Astrocyte (in vitro differentiated cells and primary cell): ENCODE results near the gene DYNC2I2.

Experiments used
- CTCF ChIP-seq: IDR thresholded peaks from 2 replicates; pipeline ENCODE4 v1.5.1; 2011; ENCODE audit warnings: low read depth, mild to moderate bottlenecking, inconsistent platforms, low read length, moderate library complexity; ENCODE audit not compliant: insufficient read depth
- EZH2 ChIP-seq: IDR thresholded peaks from 2 replicates; pipeline ENCODE4 v1.6.1; 2012; ENCODE audit warnings: mild to moderate bottlenecking, low read length, inconsistent platforms; ENCODE audit not compliant: insufficient read depth

- TF ChIP-seq CTCF = no peak
- no peak for TF ChIP-seq EZH2
These were observed 44.7 kb upstream of the DYNC2I2 start for GRCh38 chr9:128701227-128701854.
